Uterus (tissue), 2 donors: Measurements from ENCODE around the gene ID3.

Experiments used
- CTCF ChIP-seq, 4 experiments: fragments of 200-600 bp in 2 of 4; fragments of 450-650 bp in 2 of 4; sonication (generic) in 2 of 4; IDR thresholded peaks; one replicate each; pipeline ENCODE4 v1.5.1; 2016 to 2019; ENCODE audit warnings: antibody characterized with exemption in 4 of 4, mild to moderate bottlenecking in 2 of 4, moderate library complexity in 1 of 4
- POLR2A ChIP-seq, 2 donors: fragments of 450-650 bp; IDR thresholded peaks; one replicate each; pipeline ENCODE4 v1.6.1; 2016; ENCODE audit warnings: antibody characterized with exemption in 2 of 2, mild to moderate bottlenecking in 1 of 2, moderate library complexity in 1 of 2

GRCh38 chr1:23509896-23510295, 49.4 kb downstream of the ID3 start:
- TF ChIP-seq CTCF (IDR thresholded peaks at IDR 0.05) = no peak
- no peak for TF ChIP-seq POLR2A (IDR thresholded peaks at IDR 0.05)
